CD14-positive monocyte (primary cell): ENCODE results near the gene MAPK1. TPM values are rescaled to one million over a fixed set of nuclear protein-coding genes. Genes with fewer than 3 reads are reported as not detected.
A peak's percentile ranks its signal among the peaks of the same experiment; 100 is the strongest.

Source experiments
- DNase-seq, 3 donors: peaks; one replicate each; pipeline ENCODE4 v3.0.0-alpha.2; 2011 to 2022
- H2AFZ ChIP-seq: 2 replicates; pipeline ENCODE4 v1.6.0; 2012; ENCODE audit warnings: mild to moderate bottlenecking, low read depth, low read length, inconsistent platforms; ENCODE audit not compliant: insufficient read depth, poor library complexity, severe bottlenecking
- H3K27ac ChIP-seq, 2 donors: 1 replicate in 1 of 2; 2 replicates in 1 of 2; pipeline ENCODE4 v1.5.1; 2012 to 2013; ENCODE audit warnings: low read length in 2 of 2, control low read depth in 1 of 2, inconsistent platforms in 1 of 2, low read depth in 1 of 2, mild to moderate bottlenecking in 1 of 2
- H3K27me3 ChIP-seq, 2 donors: one replicate each; pipeline versions ENCODE4 v1.6.0 to v1.6.1; 2011 to 2013; ENCODE audit warnings: low read length in 2 of 2; ENCODE audit not compliant: control insufficient read depth in 2 of 2, insufficient read depth in 2 of 2
- H3K36me3 ChIP-seq, 2 donors: replicated peaks in 1 of 2; 1 replicate in 1 of 2; 2 replicates in 1 of 2; pipeline versions ENCODE4 v1.5.1 to v1.6.1; 2012 to 2013; ENCODE audit warnings: low read length in 2 of 2, control low read depth in 1 of 2, inconsistent platforms in 1 of 2, mild to moderate bottlenecking in 1 of 2; ENCODE audit not compliant: insufficient read depth in 2 of 2, control insufficient read depth in 1 of 2
- H3K4me1 ChIP-seq, 2 donors: 1 replicate in 1 of 2; 2 replicates in 1 of 2; pipeline versions ENCODE4 v1.5.1 to v1.6.1; 2012 to 2013; ENCODE audit warnings: low read length in 2 of 2, control low read depth in 1 of 2, inconsistent platforms in 1 of 2, mild to moderate bottlenecking in 1 of 2, moderate library complexity in 1 of 2; ENCODE audit not compliant: insufficient read depth in 2 of 2, control insufficient read depth in 1 of 2
- H3K4me2 ChIP-seq: replicated peaks from 2 replicates; pipeline ENCODE3; 2012; ENCODE audit warnings: low read length, moderate library complexity, mild to moderate bottlenecking; ENCODE audit not compliant: poor library complexity, severe bottlenecking; ENCODE audit errors: extremely low read depth
- H3K4me3 ChIP-seq, 3 experiments: fragments of 200-600 bp in 1 of 3; sonication (generic) in 1 of 3; replicated peaks in 1 of 3; 1 replicate in 2 of 3; 2 replicates in 1 of 3; pipeline ENCODE4 v1.5.1; 2011 to 2013; ENCODE audit warnings: low read length in 3 of 3, mild to moderate bottlenecking in 3 of 3, control low read depth in 2 of 3, low read depth in 2 of 3, inconsistent platforms in 1 of 3, moderate library complexity in 1 of 3
- H3K79me2 ChIP-seq: 2 replicates; pipeline ENCODE4 v1.6.0; 2012; ENCODE audit warnings: mild to moderate bottlenecking, control low read depth, inconsistent platforms, low read length, moderate library complexity; ENCODE audit not compliant: insufficient read depth
- H3K9ac ChIP-seq: 2 replicates; pipeline ENCODE4 v1.6.0; 2017; ENCODE audit warnings: low read length, mild to moderate bottlenecking; ENCODE audit not compliant: insufficient read depth, poor library complexity, severe bottlenecking
- H3K9me3 ChIP-seq, 2 donors: replicated peaks in 1 of 2; 1 replicate in 1 of 2; 2 replicates in 1 of 2; pipeline versions ENCODE4 v1.5.1 to v1.6.1; 2012 to 2013; ENCODE audit warnings: low read length in 2 of 2, control low read depth in 1 of 2; ENCODE audit not compliant: control insufficient read depth in 1 of 2, insufficient read depth in 1 of 2
- H4K20me1 ChIP-seq: 2 replicates; pipeline ENCODE4 v1.6.0; 2012; ENCODE audit warnings: mild to moderate bottlenecking, low read length, control low read depth, moderate library complexity; ENCODE audit not compliant: insufficient read depth
- H3K27ac Mint-ChIP-seq, 7 donors: one replicate each; pipeline ENCODE4 v1.8.0; 2020; ENCODE audit warnings: mild to moderate bottlenecking in 7 of 7, mixed read lengths in 7 of 7, moderate library complexity in 6 of 7, inconsistent platforms in 2 of 7
- H3K27me3 Mint-ChIP-seq, 3 donors: one replicate each; pipeline ENCODE4 v1.8.0; 2021 to 2022; ENCODE audit warnings: low read depth in 3 of 3, mild to moderate bottlenecking in 3 of 3, mixed read lengths in 3 of 3, moderate library complexity in 3 of 3, inconsistent platforms in 1 of 3
- H3K36me3 Mint-ChIP-seq, 2 donors: one replicate each; pipeline ENCODE4 v1.8.0; 2020; ENCODE audit warnings: mixed read lengths in 2 of 2, inconsistent platforms in 1 of 2, mild to moderate bottlenecking in 1 of 2
- H3K4me1 Mint-ChIP-seq: one replicate; pipeline ENCODE4 v1.8.0; 2020; ENCODE audit warnings: mild to moderate bottlenecking, mixed read lengths
- H3K4me3 Mint-ChIP-seq, 2 donors: one replicate each; pipeline ENCODE4 v1.8.0; 2020; ENCODE audit warnings: mild to moderate bottlenecking in 2 of 2, mixed read lengths in 2 of 2, moderate library complexity in 1 of 2
- H3K9me3 Mint-ChIP-seq, 7 donors: one replicate each; pipeline ENCODE4 v1.8.0; 2020 to 2022; ENCODE audit warnings: mixed read lengths in 7 of 7, mild to moderate bottlenecking in 6 of 7, moderate library complexity in 6 of 7, inconsistent platforms in 2 of 7
- CTCF ChIP-seq: fragments of 200-600 bp; IDR thresholded peaks from one replicate; pipeline ENCODE4 v1.8.0; 2022; ENCODE audit warnings: antibody characterized with exemption, mild to moderate bottlenecking
- WGBS: methylation state at CpG from one replicate; pipeline ENCODE4 v1.1.5; 2013; ENCODE audit warnings: missing lambda C conversion rate; ENCODE audit not compliant: insufficient coverage; 5-methylcytosine and 5-hydroxymethylcytosine counted together
- intact Hi-C, 2 donors: fragments of 100-400 bp; cut with micrococcal nuclease; formaldehyde crosslinking; loops; one replicate each; pipeline versions ENCODE4 v1.15.0 to v1.15.1; 2023
- polyA plus RNA-seq, 3 donors: library from polyadenylated mRNA; depleted of rRNA in 1 of 3; unstranded in 2 of 3; stranded (reverse) in 1 of 3; fragments of 300-500 nt in 2 of 3; fragments of >200 nt in 1 of 3; fragmentation: Illumina TruSeq in 2 of 3; gene quantifications; 1 replicate in 2 of 3; 2 replicates in 1 of 3; pipeline ENCODE4 v1.2.3, GENCODE V29; 2012 to 2021

MAPK1 gene
- polyA plus RNA-seq, 3 donors, result 47.0 to 148 (median 118) TPM

DNA sequence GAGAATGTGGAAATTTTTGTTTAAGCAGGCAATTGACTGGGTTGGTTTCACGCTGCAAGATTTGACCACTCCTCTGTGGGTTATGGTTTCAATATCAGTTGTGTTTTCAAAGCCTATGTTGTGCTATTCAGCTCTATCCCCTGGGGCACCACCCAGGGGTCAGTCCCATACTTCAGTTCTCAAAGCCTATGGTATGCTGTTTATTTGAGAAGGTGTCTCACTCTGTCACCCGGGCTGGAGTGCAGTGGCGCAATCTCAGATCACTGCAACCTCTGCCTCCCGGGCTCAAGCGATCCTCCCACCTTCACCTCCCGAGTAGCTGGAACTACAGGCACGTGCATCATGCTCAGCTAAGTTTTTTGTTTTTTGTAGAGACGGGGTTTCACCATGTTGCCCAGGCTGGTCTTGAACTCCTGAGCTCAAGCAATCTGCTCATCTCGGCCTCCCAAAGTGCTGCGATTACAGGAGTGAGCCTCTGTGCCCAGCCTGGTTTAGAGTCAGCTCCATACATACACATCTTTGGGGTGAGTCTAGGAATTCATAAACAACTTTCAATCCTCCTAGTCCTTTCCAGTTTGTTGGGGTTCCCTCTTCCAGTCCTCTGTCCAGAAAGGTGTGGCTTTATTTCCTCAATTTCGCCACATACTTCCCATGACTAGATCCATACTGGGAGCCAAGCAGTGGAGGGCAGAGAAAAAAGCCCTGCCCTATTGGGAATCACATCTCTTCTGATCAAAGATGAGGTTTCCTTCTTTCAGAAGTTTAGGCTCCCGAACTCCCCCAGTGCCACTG is 35.0 kb upstream of the MAPK1 start:
- H2AFZ ChIP-seq, result no peak overlapping the region
- Mint-ChIP-seq H3K9me3 (peaks cover 0 to 2% (median 0%) of the 10 kb centered on the region in 7 donors), H3K4me1 (no peaks in the 10 kb centered on the region), H3K36me3 (peaks cover 4 to 9% of the 10 kb centered on the region in 2 donors), H3K27ac (peak overlapping the region in 1 of 7 donors; percentile 56), H3K4me3 (no peak overlapping the region), H3K27me3 (peaks cover 3 to 5% (median 3%) of the 10 kb centered on the region in 3 donors)
- 90% methylated on average over 8 of the region's 12 CpGs for WGBS
- no peak for TF ChIP-seq CTCF
- H3K4me1 ChIP-seq, result no peaks in the 10 kb centered on the region
- no peak overlapping the region for H3K9ac ChIP-seq
- no peak overlapping the region for H3K4me2 ChIP-seq
- intact Hi-C loops, result no loop called here
- no peaks in the 10 kb centered on the region for H3K36me3 ChIP-seq
- no peak for DNase-seq
- no peak overlapping the region for H3K27ac ChIP-seq
- no peaks in the 10 kb centered on the region for H3K79me2 ChIP-seq
- H4K20me1 ChIP-seq, result no peaks in the 10 kb centered on the region
- H3K9me3 ChIP-seq, result no peaks in the 10 kb centered on the region
- H3K4me3 ChIP-seq, result no peak overlapping the region
- H3K27me3 ChIP-seq, result no peaks in the 10 kb centered on the region

- Histone ChIP-seq H3K4me1 (no peaks in the 10 kb centered on the region), H3K79me2 (no peaks in the 10 kb centered on the region), H2AFZ (no peak overlapping the region), H3K4me3 (no peak overlapping the region), H3K9me3 (no peaks in the 10 kb centered on the region), H3K27ac (no peak overlapping the region), H3K9ac (no peak overlapping the region), H3K4me2 (no peak overlapping the region), H4K20me1 (no peaks in the 10 kb centered on the region), H3K36me3 (no peaks in the 10 kb centered on the region), H3K27me3 (no peaks in the 10 kb centered on the region)
- WGBS, result no CpG with 5 or more reads among the region's 1 CpG
- Mint-ChIP-seq H3K9me3 (peaks cover 0 to 7% (median 0%) of the 10 kb centered on the region in 7 donors), H3K4me3 (no peak overlapping the region), H3K27me3 (peaks cover 3 to 12% (median 5%) of the 10 kb centered on the region in 3 donors), H3K36me3 (no peaks in the 10 kb centered on the region), H3K4me1 (no peaks in the 10 kb centered on the region), H3K27ac (peak overlapping the region in 1 of 7 donors; percentile 35)
- intact Hi-C loops, result no loop called here
- TF ChIP-seq CTCF, result no peak
- DNase-seq, result no peak
Measured at GRCh38 chr22:21898354-21898896, 31.0 kb upstream of the MAPK1 start.
